ENCODE measurements around the gene LTO1.
"Not testable (repeated sequence)": the region's sequence is repeated elsewhere in the genome, so short reads cannot be mapped to it uniquely, and the experiment has no call there.

LTO1 gene

DNA sequence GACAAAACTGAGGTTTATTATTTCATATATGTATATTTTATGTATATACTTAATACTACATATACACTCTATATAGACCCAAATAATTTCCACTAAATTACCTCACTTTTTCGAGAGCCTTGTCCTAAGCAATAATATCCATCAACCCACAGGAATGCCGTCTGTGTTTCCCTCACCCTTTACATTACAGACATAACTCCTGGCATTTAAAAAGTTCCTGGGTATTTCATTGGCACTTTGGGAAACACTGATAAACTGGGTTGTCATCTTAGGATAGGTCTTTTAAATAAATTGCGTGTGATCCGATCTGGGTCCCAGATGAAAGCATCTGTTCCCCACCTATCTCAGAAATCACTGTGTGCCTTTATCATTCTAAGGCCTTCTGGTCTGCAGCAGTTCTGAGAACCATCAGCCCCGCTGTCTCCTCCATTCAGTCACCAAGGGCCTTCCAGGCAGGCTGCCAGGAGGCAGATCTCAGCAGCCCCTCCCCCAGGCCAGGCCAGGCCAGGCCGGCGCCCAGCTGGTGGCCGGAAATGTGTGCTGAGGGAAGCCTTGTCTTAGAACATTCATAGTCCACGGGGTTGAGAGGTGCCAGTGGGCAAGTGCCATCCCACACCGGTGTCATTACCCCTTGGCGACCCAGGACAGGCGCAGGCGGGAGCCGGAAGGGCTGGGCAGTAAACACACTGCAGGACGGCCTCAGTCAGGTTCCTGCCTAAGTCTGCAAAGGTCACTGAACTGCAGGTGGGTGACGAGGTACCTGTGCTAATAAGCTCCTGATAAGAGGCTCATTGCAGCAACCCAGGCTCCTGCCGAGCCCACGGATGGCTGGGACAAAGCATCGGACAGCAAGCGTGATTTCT, 25.4 kb upstream of the LTO1 start:
- DNase-seq (ENCODE audit: low spot score): peak; percentile 31

DNA sequence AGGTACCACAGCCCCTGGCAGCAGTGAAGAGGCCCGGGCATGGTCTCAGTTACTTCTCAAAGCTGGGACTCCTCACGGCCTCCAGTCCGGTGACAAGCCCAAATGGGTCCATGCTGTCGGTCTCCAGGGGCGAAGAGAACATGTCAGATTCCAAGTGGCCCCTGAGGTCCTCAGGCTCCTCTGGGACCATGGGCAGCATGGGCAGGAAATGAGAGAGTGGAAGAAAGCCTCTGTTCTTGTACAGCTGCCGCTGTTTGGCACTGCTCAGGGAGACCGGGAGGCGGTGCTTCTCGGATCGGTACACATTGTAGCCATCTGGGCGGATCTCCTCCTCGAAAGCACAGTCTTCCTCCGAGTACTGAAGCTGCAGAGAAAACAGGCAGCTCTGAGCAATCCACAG, 24.1 kb upstream of the LTO1 start:
- peak; percentile 29 for DNase-seq (ENCODE audit: low spot score)

DNA sequence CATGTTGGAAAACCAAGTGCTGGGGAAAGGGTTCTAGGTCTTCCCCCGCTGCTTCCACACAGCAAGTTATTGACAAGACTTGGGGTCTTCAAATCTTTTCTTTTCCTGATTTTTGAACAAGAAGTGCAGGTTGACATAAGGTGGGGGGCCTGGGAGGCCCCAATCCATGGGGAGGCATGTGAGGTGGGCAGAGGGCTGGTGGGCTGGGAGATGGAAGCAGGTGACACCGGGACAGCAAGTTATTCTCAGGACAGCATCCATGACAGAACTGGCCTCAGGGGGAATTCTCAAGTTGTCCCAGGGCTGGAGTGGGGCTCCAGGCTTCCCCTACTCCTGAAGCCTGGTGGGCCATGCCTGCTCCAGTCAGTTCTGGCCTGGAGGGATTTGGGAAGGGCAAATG, 23.2 kb upstream of the LTO1 start:
- peak; percentile 8 for DNase-seq (ENCODE audit: low spot score)

DNA sequence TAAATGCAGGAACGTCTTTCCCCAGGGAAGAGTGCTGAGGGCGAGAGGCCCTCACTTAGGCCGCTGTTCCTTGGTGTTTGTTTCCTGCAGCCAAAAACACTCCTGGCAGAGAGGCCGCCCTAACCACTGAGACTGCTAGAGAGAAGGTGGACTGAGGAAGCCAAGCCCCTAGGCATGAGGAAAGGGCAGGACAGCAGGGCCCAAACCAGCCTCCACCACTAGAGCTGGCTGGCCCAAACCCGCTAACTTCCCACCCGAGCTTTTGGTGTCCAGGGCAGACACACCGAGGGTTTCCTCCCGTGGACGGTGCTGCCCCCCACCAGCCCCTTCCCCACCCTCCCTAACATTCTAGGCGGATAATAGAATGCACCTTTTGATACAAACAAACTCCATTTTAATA, 22.7 kb upstream of the LTO1 start:
- DNase-seq (ENCODE audit: low spot score): peak; percentile 4

DNA sequence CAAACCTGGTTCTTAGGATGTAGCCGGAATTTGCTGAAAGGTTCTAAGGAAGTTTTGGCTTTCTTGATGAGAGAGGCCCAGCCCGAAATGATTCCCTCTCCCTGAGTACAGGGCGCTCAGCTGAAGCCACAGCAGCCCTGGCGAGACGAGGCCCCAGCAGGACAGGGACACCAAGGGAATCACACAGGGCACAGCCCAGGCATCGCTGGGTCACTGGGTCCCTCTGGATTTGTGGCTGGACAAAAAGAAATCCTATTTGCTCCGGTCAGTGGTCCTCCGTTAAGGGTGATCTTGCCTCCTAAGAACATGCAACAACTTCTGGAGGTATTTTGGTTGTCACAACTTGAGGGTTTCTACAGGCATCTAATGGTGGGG, 22.3 kb upstream of the LTO1 start:
- DNase-seq (ENCODE audit: low spot score): no peak

DNA sequence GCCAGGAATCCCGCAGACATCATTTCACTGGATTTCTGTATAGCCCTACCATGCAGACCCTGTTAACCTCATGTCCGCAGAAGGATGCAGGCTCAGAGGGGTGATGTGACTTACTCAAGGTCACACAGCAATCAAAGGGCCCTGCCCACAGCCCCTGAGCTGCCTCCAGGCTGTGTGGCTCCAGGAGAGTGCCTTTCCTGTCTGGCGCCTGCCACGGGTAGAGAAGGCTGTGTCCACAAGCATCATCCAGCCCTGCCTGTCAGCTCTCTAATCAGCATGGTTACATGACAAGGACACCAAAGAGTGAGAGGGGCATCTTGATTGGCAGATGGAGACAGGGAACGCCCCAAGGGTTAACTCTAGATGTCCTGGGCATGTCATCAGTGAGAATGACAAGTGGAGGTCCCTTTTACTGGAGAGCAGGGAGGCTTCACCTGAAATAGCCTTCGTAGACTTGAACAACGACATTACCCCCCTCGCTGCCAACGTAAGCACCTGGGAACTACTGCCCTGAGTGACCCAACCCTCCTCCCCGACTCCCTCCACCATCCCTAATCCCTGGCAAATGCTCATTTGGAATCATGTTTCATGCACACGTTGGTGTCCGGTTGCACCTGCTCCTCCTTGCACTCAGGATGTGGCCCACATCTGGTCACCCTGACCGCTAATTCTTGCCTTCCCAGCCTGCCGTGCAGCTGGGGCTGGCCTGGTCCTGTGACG, 21.8 kb upstream of the LTO1 start:
- peak; percentile 20 for DNase-seq (ENCODE audit: low spot score)

DNA sequence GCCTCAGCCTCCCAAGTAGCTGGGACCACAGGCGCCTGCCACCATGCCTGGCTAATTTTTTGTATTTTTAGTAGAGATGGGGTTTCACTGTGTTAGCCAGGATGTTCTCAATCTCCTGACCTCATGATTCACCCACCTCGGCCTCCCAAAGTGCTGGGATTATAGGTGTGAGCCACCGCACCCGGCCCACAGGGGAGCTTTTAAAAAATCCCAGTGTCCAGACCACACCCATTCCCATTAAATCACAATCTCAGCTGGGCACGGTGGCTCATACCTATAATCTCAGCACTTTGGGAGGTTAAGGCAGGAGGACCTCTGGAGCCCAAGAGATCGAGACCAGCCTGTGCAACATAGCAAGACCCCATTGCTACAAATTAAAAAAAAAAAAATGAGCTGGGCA, 20.8 kb upstream of the LTO1 start:
- not testable (repeated sequence) for DNase-seq (ENCODE audit: low spot score)

DNA sequence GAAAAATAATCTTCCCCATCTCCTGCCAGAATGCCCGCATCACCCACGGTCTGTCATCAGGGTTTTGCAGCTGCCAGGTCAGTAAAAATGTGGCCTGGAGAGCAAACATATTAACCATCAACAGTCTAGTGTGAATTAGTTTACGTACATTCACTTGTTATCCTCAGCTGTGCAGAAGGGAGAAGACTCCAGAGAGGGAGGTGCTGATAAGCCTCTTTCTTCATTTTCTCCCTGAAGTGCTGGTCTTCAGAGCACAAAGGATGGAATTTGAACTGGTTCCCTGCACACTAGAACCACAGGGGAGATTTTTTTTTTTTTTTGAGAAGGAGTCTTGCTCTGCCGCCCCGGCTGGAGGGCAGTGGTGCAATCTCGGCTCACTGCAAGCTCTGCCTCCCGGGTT, 20.4 kb upstream of the LTO1 start:
- peak; percentile 5 for DNase-seq (ENCODE audit: low spot score)

DNA sequence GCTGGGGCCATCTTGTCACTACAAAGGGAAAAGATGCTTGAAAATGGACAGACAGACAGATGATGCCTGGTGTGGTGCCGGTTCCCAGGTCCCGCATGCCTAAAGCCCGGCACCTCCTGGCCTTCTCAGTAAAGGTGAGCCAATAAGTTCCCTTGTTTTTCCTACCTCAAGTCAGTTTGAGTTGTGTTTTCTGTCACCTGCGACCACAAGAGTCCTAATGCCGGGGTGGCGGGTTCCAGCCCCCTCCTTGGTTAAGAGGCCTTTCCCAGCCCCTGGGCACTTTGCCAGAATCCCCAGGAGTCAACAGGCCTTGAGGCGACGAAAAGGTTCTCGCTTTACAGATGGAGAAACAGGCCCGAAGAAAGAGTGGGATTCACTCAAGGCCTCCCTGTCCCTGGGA, 19.6 kb upstream of the LTO1 start:
- DNase-seq (ENCODE audit: low spot score): peak; percentile 9

DNA sequence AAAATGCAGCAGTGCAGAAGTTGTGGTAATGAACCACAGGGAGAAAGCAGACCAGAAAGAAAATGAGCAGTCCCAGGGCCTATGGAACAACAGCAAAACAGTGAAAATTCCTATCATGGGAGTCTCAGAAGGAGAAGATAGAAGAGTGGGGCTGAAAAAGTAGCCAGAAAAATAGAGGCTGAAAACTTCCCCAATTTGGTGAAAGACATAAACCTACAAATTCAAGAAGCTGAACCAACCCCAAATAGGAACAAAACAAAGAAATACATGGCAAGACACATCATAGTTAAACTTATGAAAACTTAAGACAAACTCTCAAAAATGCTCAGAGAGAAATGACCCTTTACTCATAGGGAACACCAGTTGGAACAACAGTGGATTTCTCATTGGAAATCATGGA, 17.3 kb upstream of the LTO1 start:
- DNase-seq (ENCODE audit: low spot score): no peak

DNA sequence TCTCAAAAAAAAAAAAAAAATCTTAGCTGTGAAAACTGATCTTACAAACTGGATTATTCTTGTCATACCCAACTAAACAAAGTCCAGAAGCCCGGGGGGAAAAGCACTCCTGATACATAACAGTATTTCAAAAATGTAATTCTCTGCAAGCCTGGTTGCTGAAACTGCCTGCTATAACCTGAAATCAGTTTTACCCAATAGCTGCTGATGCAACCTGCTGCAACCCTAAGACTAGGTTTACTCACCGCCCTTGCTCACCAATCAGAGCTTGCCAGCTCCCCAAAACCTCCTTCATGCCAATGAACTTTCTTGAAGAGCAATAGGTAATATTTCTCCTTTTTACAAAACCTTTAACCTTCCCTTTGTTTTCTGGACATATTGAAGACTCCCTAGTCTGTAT, 16.3 kb upstream of the LTO1 start:
- DNase-seq (ENCODE audit: low spot score): no peak

DNA sequence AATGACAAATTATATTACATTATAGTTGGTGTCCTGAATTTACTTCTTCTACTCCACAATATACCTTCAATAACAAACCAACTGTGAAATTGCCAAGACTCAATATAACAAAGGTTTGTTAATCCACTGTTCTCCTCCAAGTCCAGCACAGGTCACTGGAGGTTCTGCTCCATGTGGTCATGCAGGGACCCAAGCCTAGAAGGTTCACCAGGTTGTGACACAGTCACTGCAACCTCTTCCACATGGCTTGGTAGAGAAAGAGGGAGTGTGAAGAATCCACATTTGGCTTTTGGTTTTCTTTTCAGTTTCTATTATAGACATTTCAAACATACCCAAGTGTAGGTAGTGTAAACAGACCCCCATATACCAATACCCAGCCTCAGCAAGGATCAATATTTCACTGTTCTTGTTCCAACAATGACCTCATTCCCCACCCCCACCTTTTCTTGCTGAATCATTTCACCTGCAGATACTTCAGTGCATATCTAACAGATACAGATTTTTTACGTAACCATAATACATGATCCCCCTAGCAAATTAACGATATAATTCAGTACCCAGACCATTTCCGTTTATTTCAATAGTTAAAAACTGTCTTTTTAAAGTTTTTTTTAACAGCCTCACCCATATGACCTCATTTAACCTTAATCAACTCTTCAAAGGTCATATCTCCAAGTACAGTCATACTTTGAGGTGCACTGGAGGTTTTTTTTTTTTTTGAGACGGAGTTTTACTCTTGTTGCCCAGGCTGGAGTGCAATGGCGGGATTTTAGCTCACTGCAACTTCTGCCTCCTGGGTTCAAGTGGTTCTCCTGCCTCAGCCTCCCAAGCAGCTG, 14.5 kb upstream of the LTO1 start:
- DNase-seq (ENCODE audit: low spot score): no peak

DNA sequence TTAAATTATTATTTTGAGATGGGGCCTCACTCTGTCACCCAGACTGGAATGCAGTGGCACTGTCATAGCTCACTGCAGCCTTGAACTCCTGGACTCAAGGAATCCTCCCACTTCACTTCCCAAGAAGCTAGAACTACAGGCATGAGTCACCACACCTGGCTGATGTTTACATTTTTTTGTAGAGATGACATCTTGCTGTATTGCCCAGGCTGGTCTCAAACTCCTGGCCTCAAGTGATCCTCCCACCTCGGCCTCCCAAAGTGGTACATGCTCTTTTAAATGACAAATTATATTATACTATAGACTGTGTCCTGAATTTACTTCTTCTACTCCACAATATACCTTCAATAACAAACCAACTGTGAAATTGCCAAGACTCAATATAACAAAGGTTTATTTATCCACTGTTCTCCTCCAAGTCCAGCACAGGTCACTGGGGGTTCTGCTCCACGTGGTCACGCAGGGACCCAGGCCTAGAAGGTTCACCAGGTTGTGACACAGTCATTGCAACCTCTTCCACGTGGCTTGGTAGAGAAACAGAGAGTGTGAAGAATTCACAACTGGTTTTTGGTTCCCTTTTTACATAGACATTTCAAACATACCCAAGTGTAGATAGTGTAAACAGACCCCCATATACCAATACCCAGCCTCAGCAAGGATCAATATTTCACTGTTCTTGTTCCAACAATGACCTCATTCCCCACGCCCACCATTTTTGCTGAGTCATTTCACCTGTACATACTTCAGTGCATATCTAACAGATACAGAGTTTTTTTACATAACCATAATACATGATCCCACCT, 13.0 kb upstream of the LTO1 start:
- not testable (repeated sequence) for DNase-seq (ENCODE audit: low spot score)

DNA sequence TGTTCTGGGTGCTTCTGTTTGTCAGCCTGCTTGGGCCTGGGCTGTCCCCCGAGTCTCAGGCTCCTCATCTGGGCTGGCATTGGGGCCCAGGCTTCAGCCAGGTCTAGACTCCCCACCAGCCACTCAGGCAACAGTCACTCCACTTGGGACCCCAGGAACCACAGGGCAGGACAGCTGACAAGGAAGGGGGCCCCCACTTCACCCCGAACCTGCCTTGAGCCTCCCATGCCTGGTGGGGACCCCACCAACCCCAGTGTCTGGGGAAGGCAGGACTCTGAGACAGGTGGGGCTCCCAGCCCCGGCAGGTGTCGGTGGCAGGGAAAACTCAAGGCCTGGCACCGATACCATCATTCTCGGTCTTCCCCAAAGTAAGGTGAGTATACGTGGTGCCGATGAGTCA, 11.7 kb upstream of the LTO1 start:
- peak; percentile 15 for DNase-seq (ENCODE audit: low spot score)

DNA sequence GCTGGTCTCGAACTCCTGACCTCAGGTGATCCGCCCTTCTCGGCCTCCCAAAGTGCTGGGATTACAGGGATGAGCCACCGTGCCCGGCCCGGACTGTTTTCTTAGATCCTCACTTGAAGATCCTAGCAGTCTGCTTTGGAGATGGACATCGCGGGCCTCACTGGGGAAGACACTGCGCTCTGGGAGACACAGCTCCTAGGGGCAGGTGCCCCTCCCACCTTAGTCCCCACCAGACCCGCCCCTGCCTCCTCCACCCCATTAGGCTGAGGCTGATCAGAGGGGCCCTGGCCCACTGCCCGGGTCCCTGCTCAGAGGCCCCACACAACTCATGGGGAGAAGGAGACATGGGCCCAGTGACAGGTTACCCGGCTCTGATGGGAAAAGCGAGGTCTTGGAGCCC, 11.3 kb upstream of the LTO1 start:
- peak; percentile 15 for DNase-seq (ENCODE audit: low spot score)

DNA sequence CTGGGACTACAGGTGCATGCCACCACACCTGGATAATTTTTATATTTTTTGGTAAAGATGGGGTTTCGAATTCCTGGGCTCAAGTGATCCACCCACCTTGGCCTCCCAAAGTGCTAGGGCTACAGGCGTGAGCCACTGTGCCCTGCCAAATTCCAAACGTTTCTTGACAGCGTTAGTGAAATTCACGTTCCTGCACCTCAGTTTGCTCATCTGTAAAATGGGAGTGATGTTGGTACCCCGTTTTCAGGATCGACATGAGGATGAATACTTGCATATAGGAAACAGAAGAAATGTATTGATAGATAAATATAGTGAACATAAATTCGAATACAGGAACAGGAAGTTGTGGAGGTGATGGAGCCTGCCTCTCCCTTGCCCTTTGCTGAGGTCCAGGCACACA, 10.2 kb upstream of the LTO1 start:
- no peak for DNase-seq (ENCODE audit: low spot score)

DNA sequence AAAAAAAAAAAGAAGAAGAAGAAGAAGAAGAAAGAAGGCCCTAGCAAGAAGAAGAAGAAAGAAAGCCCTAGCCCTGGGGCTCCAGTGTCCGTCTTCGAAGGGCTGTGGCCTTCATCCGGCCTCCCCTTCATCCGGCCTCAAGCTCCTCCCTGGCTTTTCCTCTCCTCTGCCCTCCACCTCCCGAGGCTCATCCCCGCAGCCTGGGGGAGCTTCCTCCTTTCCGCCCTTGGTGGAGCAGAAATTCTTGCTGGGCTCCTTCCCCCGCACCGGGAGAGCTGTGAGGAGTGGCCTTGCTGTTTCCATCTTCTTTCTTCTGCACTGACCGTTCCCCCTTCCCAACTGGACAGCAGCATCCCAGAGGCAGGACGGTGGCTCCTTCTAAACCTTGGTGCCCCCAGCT, 9.5 kb upstream of the LTO1 start:
- DNase-seq (ENCODE audit: low spot score): peak; percentile 13

DNA sequence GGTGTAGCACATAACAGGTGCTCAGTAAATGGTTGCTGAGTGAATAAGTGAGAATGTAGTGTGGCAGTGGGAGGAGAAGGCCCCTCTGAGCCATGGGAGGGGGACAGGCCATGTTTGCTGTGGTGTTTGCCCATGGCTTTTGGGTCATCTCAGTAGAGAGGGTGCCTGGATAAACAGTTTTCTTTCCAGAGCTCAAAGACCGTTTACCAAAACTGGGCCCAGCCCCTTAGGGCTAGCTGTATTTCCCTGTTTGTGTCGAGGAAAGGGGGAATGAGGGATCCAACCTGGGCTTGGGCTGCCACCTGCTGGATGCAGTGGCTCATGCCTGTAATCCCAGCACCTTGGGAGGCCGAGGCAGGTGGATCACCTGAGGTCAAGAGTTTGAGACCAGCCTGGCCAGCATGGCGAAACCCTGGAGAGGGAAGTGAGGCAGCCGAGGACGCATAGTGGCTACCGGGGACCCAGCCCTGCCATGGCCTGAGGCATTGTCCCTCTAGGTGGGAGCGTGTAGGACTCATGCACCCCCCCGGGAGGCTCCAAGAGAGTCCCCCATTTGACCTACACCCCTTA, 8.7 kb upstream of the LTO1 start:
- DNase-seq (ENCODE audit: low spot score): peak; percentile 43

DNA sequence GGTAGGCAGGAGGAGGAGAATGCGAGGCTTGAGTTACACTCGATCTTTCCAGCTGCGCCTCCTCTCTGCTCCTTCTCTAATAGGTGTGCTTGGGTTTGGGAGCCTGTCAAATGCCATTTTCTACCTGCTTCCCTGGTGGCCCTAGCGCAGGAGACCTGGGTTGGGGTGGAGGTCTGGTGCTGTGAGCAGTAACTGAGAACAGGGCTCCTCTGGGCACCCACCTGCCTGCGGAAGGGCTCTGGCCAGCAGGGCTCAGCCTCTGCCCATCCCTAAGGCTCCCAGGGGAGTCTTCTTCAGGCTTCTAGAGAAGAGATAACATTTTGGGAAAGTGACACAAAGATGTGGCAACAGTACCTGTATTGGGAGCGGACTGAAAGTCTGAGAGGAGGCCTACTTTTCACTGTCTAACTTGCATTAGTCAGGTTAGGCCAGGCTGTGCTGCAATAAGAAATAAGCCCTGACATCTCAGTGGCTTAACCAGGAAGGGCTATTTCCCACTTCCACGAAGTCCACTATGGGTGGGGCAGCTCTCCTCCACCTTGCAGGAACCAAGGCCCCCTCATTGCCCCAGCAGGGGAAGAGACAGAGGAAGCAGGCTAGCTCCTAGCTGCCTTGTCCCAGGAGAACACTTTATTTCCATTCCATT, 7.7 kb upstream of the LTO1 start:
- DNase-seq (ENCODE audit: low spot score): peak; percentile 9

DNA sequence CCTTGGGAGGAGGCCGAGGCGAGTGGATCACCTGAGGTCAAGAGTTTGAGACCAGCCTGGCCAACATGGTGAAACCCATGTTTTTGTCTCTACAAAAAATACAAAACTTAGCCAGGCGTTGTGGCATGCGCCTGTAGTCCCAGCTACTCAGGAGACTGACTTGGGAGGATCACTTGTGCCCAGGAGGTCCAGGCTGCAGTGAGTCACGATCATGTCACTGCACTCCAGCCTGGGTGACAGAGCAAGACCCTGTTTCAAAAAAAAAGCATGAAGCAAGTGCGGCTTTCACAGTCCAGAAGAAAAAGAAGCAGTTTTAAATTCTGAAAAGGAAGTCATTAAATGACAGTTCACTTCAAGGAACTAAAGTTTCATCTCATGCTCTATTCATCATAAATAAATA, 7.1 kb upstream of the LTO1 start:
- no peak for DNase-seq (ENCODE audit: low spot score)

DNA sequence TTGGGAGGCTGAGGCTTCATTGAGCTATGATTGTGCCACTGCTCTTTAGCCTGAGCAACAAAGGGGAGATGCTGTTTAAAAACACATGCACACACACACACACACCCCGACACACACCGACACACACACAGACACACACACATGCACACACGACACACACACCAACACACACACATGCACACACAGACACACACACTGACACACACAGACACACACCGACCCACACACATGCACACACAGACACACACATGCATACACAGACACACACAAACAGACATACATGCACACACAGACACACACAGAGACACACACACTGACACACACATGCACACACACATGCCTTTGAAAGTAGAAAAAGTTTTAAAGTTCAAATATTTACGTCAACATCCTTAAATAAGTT, 5.5 kb upstream of the LTO1 start:
- DNase-seq (ENCODE audit: low spot score): no peak
